GM06990 (cell line): ENCODE data around the gene ANTKMT.

Experiments
- DNase-seq: peaks from one replicate; pipeline ENCODE4 v3.0.0-alpha.2; 2011; ENCODE audit not compliant: insufficient read length; ENCODE audit errors: extremely low read depth
- H3K27me3 ChIP-seq: replicated peaks from 2 replicates; pipeline ENCODE4 v1.6.0; 2011; ENCODE audit warnings: low read length; ENCODE audit not compliant: control insufficient read depth, insufficient read depth
- H3K36me3 ChIP-seq: 2 replicates; pipeline ENCODE4 v1.5.1; 2011; ENCODE audit warnings: low read length; ENCODE audit not compliant: control insufficient read depth, insufficient read depth
- H3K4me3 ChIP-seq: replicated peaks from 2 replicates; pipeline ENCODE4 v1.5.1; 2011; ENCODE audit warnings: low read depth, mild to moderate bottlenecking, control low read depth, low read length
- CTCF ChIP-seq: IDR thresholded peaks from 2 replicates; pipeline ENCODE4 v1.5.1; 2011; ENCODE audit warnings: low read length, control low read depth, mild to moderate bottlenecking, inconsistent platforms; ENCODE audit not compliant: insufficient read depth, poor library complexity, severe bottlenecking

The ANTKMT gene

GRCh38 chr16:692356-693108 is 28.4 kb upstream of the ANTKMT start:
- TF ChIP-seq CTCF = no peak
- H3K36me3 ChIP-seq = peaks cover 2% of the 10 kb centered on the region
- no peaks in the 10 kb centered on the region; the same call in 1 of the 2 replicates for H3K27me3 ChIP-seq
- no peak for DNase-seq
- no peak overlapping the region for H3K4me3 ChIP-seq

GRCh38 chr16:693364-693763 is 27.6 kb upstream of the ANTKMT start:
- no peak overlapping the region for H3K4me3 ChIP-seq
- no peak for DNase-seq
- H3K36me3 ChIP-seq = no peaks in the 10 kb centered on the region
- H3K27me3 ChIP-seq = no peaks in the 10 kb centered on the region; the same call in 1 of the 2 replicates
- TF ChIP-seq CTCF = no peak

GRCh38 chr16:693766-694165 is 27.2 kb upstream of the ANTKMT start:
- no peak for DNase-seq
- no peak for TF ChIP-seq CTCF
- Histone ChIP-seq H3K36me3 (no peaks in the 10 kb centered on the region), H3K4me3 (no peak overlapping the region), H3K27me3 (no peaks in the 10 kb centered on the region; the same call in 1 of the 2 replicates)

- no peak for DNase-seq
- no peaks in the 10 kb centered on the region; the same call in 1 of the 2 replicates for H3K27me3 ChIP-seq
- no peak for TF ChIP-seq CTCF
- H3K4me3 ChIP-seq = peak overlapping the region; percentile 55
- no peaks in the 10 kb centered on the region for H3K36me3 ChIP-seq
These were observed 26.6 kb upstream of the ANTKMT start for GRCh38 chr16:694187-694862.

GRCh38 chr16:694863-695354 is 26.0 kb upstream of the ANTKMT start:
- no peak for TF ChIP-seq CTCF
- H3K4me3 ChIP-seq = peak overlapping the region; percentile 55
- DNase-seq = no peak
- H3K36me3 ChIP-seq = no peaks in the 10 kb centered on the region
- H3K27me3 ChIP-seq = no peaks in the 10 kb centered on the region; the same call in 1 of the 2 replicates
